SIG-M5 treated with dmso at 0.1 percent for 504 hours (cell line): ENCODE measurements around the gene ECT2.
"Not testable (repeated sequence)": the region's sequence is repeated elsewhere in the genome, so short reads cannot be mapped to it uniquely, and the experiment has no call there.

ENCODE experiments used
- DNase-seq: peaks from one replicate; lab custom pipeline; 2025; ENCODE audit not compliant: unreplicated experiment; lab: John Stamatoyannopoulos, UW

ECT2 gene

GRCh38 chr3:172855037-172855436 is 104.5 kb downstream of the ECT2 start:
- no peak for DNase-seq

- DNase-seq = no peak
Observed at GRCh38 chr3:172856795-172857742, 106.5 kb downstream of the ECT2 start.

DNA sequence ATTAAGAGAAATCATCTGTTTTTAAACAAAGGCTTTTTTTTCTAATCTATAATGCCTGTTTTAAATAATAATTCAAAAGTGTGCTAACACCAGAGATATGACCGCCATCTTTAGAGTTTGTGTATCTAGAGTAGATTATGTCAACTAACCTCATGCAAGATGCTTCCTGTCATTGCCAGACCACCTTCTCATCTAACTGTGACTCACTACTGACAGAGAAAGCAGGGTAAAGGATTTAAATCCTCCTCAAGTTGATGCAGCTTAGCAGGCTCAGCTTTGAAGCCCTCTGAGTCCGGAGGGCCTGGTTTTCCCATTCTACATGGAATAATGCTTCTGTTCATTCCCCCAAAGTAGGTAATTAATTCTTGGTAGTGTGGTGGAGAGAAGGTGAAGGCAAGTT is 108.5 kb downstream of the ECT2 start:
- no peak for DNase-seq

DNA sequence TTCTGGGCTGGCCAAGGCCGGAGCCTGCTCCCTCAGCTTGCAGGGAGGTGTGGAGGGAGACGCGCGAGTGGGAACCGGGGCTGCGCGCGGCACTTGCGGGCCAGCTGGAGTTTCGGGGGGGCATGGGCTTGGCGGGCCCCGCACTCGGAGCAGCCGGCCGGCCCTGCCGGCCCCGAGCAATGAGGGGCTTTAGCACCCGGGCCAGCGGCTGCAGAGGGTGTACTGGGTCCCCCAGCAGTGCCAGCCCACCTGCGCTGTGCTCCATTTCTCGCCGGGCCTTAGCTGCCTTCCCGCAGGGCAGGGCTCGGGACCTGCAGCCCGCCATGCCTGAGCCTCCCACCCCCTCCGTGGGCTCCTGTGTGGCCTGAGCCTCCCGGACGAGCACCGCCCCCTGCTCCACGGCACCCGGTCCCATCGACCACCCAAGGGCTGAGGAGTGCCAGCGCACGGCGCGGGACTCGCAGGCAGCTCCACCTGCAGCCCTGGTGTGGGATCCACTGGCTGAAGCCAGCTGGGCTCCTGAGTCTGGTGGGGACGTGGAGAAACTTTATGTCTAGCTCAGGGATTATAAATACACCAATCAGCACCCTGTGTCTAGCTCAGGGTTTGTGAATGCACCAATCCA is 116.3 kb downstream of the ECT2 start:
- DNase-seq = not testable (repeated sequence)

GRCh38 chr3:172868582-172869200 is 118.2 kb downstream of the ECT2 start:
- no peak for DNase-seq

- DNase-seq = no peak
Observed at GRCh38 chr3:172869368-172869771, 118.8 kb downstream of the ECT2 start.

DNA sequence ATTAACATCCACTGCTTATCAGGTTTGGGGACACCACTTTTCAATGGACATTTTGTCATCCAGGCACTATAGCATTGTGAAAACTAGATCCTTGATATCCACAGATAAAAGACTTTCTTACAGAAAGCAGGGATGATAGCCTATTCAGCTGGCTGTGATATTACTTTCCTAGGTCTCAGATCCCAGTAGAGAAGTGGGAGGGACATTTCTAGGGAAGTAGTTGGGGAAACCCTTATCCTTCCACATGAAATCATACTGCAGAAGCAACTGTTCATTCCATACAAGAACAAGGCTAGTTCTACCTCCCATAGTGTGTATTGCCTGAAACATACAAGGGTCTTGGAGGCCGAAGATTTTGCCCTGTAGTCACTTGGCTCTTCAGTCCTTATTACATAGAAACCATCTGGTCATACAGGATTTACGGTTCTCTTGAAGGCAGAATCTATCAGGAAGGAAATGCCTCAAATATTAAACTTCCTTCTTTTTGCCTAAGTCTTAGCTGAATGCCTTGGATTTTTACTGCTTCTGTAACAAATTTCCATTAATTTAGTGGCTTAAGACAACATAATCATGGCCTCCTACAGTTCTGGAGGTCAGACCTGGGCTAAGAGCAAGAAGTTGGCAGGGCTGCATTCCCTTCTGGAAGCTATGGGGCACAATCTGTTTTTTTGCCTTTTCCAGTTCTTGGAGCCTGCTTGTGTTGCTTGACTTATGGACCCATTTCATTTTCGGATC is 119.4 kb downstream of the ECT2 start:
- DNase-seq = no peak
